NCI-H2171 treated with DMSO at 0.1 percent for 48 hours (cell line): Measurements from ENCODE around the gene DNAJC25.

Experiments used
- DNase-seq: peaks from one replicate; lab custom pipeline; 2025; lab: John Stamatoyannopoulos, UW

The DNAJC25 gene

GRCh38 chr9:111627260-111627963, 3.7 kb upstream of the DNAJC25 start:
- no peak for DNase-seq

- DNase-seq, result no peak
These were observed 2.7 kb upstream of the DNAJC25 start for GRCh38 chr9:111628411-111628810.

- DNase-seq, result no peak
These were observed 761 bp upstream of the DNAJC25 start for GRCh38 chr9:111630182-111630963.

DNA sequence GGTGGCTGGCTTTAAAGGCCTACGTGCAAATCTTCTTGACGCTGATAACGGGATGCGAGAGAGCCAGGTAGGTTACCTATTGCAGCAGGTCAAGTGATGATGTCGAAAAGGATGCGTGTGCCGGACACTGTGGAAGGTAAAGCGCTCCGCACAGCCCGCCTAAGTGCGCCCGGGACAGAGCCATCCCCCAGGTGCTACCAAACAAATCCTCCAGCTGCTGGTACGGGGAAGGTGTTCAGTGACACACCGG, 245 bp upstream of the DNAJC25 start:
- DNase-seq, result no peak

DNA sequence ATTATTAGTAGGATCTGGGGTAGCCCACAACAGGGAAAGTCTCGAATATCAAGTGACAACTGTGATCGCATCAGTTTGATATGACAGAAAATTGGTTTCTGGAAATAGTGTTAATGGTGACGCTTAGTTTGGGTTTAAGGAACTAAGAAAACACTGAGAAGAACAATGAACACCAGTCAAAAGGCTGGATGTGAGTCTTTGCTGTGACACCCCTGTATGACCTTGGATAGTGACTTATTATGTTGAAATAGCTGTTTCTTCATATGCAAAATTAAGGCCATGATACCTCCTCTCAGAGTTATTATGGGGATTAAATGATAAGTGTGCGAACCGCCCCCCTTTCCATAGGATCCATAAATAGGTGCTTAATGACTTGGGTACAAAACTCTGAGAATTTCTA, 926 bp downstream of the DNAJC25 start:
- DNase-seq, result no peak

- no peak for DNase-seq
These were observed 1.7 kb downstream of the DNAJC25 start for GRCh38 chr9:111632695-111633388.

GRCh38 chr9:111633389-111633736, 2.2 kb downstream of the DNAJC25 start:
- no peak for DNase-seq

DNA sequence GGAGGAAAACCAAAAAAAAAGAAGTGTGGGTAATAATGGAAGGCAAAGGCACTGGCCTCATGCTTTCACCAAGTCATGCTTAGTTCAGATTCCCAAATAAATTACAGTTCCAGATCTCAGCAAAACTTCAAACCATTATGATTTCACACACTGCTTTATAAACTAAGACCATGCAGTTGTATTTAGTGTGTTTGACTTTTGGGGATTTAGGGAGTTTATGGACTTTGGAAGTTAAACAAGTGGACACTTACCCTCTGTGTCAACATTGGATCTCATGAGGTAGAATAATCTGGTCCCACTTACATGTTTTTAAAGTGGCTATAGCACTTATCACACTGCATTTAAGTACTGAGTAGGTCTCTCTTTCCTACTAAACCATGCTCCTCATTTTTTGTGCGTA, 3.7 kb downstream of the DNAJC25 start:
- no peak for DNase-seq

- DNase-seq, result no peak
These were observed 6.4 kb downstream of the DNAJC25 start for GRCh38 chr9:111637421-111637950.

- no peak for DNase-seq
These were observed 13.2 kb downstream of the DNAJC25 start for GRCh38 chr9:111644195-111644772.

DNA sequence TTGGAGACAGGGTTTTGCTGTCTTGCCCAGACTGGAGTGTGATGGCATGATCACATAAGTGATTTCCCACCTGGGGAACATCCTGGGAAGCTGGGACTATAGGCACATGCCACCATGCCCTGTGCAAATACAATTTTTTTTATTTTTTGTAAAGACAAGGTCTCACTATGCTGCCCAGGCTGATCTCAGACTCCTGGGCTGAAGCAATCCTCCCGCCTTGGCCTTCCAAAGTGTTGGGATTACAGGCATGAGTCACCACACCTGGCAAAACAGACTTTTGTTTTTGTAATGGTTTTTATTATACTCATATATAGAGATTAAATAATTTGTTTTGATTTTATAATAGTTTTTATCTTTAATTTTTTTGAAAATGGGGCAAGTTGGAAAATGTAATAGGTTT, 14.7 kb downstream of the DNAJC25 start:
- DNase-seq, result no peak

- no peak for DNase-seq
These were observed 15.3 kb downstream of the DNAJC25 start for GRCh38 chr9:111646417-111646816.

GRCh38 chr9:111648066-111648465, 16.9 kb downstream of the DNAJC25 start:
- no peak for DNase-seq

- DNase-seq, result no peak
These were observed 17.9 kb downstream of the DNAJC25 start for GRCh38 chr9:111649016-111649415.

GRCh38 chr9:111657051-111657450, 25.9 kb downstream of the DNAJC25 start:
- no peak for DNase-seq

DNA sequence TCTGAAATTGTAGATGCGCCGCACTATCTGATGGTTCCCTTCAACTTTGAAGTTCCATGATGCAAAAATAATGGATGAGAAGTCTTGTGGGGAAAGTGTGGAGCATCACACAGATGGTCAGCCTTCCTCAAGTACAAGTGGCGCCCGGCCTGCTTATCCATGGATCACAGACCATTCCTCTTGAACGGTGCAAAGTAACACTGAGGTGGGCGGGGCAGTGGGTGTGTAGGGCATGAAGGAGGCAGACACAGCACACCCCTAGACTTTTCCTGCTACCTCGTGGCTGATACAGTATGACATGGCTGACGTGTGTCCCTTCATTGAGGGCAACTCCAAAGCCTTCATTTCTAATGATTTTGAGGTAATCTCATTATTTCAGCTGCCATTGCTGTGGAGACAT, 27.8 kb downstream of the DNAJC25 start:
- DNase-seq, result no peak

DNA sequence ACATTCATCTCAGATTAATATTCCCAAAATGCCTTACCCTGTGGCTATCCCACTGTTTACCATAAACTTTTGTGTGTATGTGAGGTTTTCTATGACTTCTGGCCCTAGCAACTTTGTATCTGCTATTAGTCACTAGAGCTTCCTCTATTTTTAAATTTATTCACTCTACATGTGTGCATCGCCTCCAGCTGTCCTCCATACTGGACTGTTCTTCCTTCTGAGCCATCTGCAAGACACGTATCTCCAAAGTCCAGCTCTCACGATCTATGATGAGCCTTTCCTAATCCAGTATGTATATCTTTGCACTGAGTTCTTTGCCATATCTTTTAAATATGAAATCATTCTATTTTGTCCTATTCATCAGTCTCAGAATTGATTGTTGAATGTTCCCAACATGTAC, 28.6 kb downstream of the DNAJC25 start:
- no peak for DNase-seq

DNA sequence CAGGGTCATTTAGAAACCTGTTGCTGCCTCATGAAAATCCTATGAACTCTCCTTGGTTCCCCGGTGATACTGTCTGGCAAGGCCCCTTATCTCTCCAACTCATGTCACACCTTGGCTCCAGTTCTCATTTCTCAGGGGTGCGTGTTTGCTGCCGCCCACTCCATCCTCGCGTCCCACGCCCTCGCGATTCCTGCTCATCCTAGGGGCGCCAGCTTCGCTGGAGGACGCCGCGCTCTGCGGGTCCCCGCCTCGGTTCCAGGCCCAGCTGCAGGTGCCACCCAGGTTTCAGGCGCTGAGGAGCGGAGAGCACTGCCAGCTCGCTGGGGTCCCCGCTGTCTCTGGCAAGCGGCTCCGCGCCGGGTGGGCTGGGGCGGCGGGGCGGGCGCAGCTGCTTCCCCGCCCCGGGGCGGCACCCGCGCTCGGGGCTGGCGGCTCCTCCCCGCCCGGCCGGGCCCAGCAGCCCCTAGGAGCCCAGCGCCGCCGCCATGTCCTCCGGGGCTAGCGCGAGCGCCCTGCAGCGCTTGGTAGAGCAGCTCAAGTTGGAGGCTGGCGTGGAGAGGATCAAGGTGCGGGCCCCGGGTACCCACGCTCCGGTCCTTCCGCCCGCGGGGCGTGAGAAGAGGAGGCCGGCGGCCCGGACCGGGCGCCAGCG, 30.1 kb downstream of the DNAJC25 start, which contains the start of gene GNG10:
GNG10 (plus strand) TSS at position 456 of the 652 bp plus-strand sequence; CDS start at position 486, 30 bp downstream.
- peak; percentile 62 for DNase-seq

DNA sequence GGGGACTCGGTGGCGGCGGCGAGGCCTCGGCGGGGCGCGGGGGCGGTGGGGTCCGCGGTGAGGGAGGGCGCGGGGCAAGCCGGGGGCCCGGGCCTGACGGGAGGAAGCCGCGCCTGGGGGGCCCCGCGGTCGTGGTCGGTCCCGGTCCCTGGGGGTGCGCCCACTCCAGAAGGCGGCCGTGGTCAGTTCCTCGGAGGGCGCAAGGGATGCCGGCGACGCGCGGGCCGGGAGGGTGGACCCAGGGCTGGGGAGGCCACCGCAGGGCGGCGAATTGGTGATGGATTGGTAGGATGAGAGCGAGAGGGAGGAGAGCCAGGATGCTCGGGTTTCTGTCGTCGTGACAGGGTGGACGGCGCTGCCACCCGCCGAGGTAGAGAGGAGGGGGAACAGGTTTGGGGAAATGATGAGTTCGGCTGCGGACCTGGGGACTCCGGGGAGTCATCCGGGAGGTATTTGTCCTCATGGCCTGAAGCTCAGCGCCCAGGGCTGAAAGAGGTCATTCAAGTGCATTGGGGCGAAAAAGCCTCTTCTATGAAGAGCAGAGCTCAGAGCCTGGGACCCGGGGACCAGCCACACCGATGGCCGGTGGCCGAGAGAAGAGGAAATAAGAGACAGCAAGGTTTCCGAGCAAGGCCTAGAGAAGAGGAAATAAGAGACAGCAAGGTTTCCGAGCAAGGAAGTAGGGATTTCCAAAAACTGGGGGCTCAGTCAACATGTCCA, 30.8 kb downstream of the DNAJC25 start:
- DNase-seq, result peak; percentile 7

GRCh38 chr9:111662576-111663300, 31.6 kb downstream of the DNAJC25 start:
- DNase-seq, result no peak
